Sciatic nerve (tissue), 2 donors: ENCODE data around the gene DIP2B. TPM values are rescaled to one million over a fixed set of nuclear protein-coding genes. Genes with fewer than 3 reads are reported as not detected.

Source experiments
- ATAC-seq: fragments of 200-7000 bp; cut with Tn5 transposase; one replicate; pipeline ENCODE4 v1.9.1; 2020; ENCODE audit warnings: mild to moderate bottlenecking, moderate library complexity
- DNase-seq: peaks from one replicate; pipeline ENCODE4 v3.0.0-alpha.2; 2020; ENCODE audit warnings: low spot score
- intact Hi-C: fragments of 100-400 bp; cut with DNase I; formaldehyde crosslinking; loops from one replicate; pipeline ENCODE4 v1.14.2; 2022
- total RNA-seq: library from RNA; stranded (reverse); fragmentation: NEBNext Ultra II Directional; extraction: Animal tissue kit (Norgen Biotek cat#: 25700); gene quantifications from one replicate; pipeline ENCODE4 v1.2.1, GENCODE V29; 2021
- donor health status: DM: no; HTN: no; CAD: no.
- donor health status: DM: no; HTN: no; CAD: no.

Gene DIP2B
- total RNA-seq, 1 donor from 2014 or later: 47.4 TPM

DNA sequence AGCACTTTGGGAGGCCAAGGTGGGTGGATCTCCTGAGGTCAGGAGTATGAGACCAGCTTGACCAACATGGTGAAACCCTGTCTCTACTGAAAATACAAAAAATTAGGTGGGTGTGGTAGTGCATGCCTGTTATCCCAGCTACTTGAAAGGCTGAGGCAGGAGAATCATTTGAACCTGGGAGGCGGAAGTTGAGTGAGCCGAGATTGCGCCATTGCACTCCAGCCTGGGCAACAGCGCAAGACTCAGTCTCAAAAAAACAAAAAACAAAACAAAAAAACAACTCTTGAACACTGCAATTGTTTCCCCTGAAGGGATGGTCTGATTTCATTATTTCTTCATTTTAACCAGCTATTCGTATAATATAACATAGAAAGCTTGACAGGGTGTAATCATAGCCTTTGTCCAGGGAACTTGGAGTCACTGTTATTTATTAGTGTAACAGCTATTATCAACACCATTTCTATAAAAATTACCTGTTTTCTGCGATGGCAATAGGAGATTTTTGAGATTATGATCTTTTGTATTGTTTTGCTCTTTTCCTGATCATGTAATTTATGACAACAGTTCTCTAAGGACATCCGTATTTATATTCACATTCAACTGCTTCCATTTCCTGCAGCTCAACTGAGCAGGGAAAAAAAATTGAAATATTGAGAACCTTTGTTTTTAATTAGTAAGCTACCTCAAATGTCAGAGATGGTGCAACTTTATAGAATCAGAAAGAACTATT lies 94.7 kb downstream of the DIP2B start:
- no peak for DNase-seq
- intact Hi-C loops: no loop called here
- no peak for ATAC-seq

DNA sequence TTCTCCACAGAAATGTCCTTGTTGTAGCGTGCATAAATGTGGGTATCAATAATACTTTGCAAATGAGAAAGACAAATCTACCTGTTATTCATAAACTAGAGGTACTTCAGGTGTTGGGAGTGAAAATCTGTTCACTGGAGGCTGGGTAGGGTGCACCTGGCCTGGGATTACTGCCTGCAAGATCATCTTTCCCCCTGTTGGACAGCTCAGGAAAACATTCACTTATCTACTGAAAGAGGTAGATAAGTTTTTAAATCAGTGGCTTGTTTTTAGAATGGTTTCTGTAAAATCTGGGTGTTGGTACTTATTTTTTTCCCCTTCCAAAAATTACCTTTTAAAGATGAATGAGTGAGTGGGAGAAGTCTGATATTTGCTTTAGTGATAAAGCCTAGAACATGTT lies 95.6 kb downstream of the DIP2B start:
- intact Hi-C loops: no loop called here
- ATAC-seq (no peak), DNase-seq (no peak)

GRCh38 chr12:50603817-50604639 lies 99.2 kb downstream of the DIP2B start:
- peak; percentile 61 for DNase-seq
- peak; percentile 86 for ATAC-seq
- intact Hi-C loops: no loop called here

DNA sequence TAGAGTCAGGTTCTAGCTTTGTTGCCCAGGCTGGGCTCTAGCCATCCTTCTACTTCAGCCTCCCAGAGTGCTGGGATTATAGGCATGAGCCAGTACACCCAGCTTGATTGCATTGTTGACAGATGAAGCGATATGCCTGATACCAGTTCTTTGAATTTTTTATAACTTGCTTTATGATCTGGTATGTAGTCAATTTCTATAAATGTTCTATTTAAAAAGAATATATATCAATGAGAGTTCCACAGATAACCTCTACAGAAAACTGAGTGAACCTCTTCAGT lies 99.8 kb downstream of the DIP2B start:
- intact Hi-C loops: no loop called here

DNA sequence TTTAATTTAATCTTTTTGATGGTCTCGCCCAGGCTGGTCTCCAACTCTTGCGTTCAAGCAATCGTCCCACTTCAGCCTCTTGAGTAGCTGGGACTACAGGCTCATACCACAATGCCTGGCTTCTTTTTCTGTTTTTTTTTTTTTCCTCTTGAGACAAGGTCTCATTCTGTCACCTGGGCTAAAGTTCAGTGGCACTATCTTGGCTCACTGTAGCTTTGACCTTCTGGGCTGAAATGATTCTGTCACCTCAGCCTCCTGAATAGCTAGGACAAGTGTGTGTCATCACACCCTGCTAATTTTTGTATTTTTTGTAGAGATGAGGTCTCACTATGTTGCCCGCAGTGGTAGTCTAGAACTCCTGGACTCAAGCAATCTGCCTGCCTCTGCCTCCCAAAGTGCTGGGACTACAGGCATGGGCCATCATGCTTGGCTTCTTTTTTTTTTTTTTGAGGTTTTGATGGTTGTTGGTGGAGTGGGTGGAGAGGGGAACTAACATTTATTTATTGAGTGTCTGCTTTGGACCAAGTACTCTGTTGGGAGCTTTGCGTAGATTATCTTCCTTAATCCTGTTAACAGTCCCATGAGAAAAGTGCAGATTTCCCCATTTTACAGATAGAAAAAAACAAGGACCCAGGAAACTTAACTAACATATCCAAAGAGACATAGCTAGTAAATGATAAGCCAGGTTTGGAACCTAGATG lies 102.0 kb downstream of the DIP2B start:
- no peak for ATAC-seq
- intact Hi-C loops: no loop called here
- no peak for DNase-seq

More for the DNA sequence above, 99.8 kb downstream of the DIP2B start:
- DNase-seq: no peak
- no peak for ATAC-seq

GRCh38 chr12:50609292-50609874 lies 104.6 kb downstream of the DIP2B start:
- no peak for DNase-seq
- no peak for ATAC-seq
- intact Hi-C loops: no loop called here

DNA sequence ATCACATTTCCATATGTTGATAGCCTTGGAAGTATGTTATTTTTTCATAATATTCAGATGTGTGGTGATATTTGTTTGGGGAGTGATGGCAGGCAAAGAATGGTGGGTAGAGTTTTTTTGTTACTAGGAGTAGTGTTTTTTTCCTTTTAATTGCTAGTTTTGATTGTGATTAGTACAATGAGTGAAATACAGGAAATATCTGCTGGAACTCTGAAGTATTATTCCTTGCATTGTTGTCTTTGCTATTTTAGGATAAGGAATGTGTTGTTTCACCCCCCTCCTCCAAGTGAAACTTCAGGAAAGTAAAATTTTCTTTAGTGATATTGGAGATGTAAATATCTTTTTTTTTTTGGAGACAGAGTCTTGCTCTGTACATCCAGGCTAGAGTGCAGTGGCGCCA lies 105.4 kb downstream of the DIP2B start:
- no peak for DNase-seq
- ATAC-seq: no peak
- intact Hi-C loops: no loop called here

- intact Hi-C loops: no loop called here
- DNase-seq (no peak), ATAC-seq (peak; percentile 54)
Measured at GRCh38 chr12:50611021-50611744, 106.4 kb downstream of the DIP2B start.

- DNase-seq: no peak
- intact Hi-C loops: no loop called here
- ATAC-seq: peak; percentile 23
Measured at GRCh38 chr12:50612882-50613281, 108.1 kb downstream of the DIP2B start.

DNA sequence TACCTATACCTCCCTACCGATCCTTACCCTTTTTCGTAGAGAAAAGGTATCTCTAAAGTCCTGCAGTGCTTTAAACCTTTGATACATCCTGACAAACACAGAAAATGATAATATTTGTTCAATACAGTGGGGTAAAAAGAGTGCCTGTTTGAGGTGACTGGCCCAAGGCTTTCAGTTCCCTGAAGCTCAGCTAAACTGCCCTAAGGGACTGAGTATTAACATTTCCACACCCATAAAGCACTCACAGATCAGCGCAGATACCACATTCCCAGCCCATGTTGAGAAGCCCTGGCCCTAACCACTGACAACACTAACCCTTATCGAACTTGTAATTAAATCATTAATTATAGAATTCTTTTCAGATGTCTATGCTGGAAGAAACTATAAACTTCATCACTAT lies 108.7 kb downstream of the DIP2B start:
- intact Hi-C loops: no loop called here
- DNase-seq (no peak), ATAC-seq (no peak)

GRCh38 chr12:50614167-50614759 lies 109.5 kb downstream of the DIP2B start:
- DNase-seq (no peak), ATAC-seq (no peak)
- intact Hi-C loops: no loop called here

GRCh38 chr12:50615145-50615906 lies 110.5 kb downstream of the DIP2B start:
- ATAC-seq (no peak), DNase-seq (no peak)
- intact Hi-C loops: no loop called here

DNA sequence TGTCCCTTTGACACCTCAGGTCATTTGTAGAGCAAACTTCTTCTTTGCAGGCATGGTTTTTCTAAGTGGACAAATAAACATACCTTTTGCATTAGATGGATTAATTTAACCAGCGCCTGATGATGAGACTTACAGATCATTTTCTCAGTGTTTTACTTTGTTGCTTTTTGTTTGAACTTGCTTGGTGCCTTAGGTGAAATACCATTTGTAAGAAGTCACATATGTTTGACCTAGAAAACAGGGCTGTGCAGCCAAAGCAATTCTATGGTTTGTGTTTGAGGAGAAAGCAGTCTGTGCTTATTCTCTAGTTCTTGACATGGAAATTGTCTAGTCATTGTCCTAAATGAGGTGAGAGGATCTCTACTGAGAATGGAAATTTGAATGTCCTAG lies 111.1 kb downstream of the DIP2B start:
- intact Hi-C loops: no loop called here
- ATAC-seq (no peak), DNase-seq (no peak)

- ATAC-seq (no peak), DNase-seq (no peak)
- intact Hi-C loops: no loop called here
Measured at GRCh38 chr12:50617657-50618056, 112.9 kb downstream of the DIP2B start.

GRCh38 chr12:50618864-50619609 lies 114.3 kb downstream of the DIP2B start:
- intact Hi-C loops: no loop called here
- ATAC-seq (no peak), DNase-seq (no peak)

GRCh38 chr12:50619610-50619958 lies 114.8 kb downstream of the DIP2B start:
- intact Hi-C loops: no loop called here
- DNase-seq (no peak), ATAC-seq (no peak)

DNA sequence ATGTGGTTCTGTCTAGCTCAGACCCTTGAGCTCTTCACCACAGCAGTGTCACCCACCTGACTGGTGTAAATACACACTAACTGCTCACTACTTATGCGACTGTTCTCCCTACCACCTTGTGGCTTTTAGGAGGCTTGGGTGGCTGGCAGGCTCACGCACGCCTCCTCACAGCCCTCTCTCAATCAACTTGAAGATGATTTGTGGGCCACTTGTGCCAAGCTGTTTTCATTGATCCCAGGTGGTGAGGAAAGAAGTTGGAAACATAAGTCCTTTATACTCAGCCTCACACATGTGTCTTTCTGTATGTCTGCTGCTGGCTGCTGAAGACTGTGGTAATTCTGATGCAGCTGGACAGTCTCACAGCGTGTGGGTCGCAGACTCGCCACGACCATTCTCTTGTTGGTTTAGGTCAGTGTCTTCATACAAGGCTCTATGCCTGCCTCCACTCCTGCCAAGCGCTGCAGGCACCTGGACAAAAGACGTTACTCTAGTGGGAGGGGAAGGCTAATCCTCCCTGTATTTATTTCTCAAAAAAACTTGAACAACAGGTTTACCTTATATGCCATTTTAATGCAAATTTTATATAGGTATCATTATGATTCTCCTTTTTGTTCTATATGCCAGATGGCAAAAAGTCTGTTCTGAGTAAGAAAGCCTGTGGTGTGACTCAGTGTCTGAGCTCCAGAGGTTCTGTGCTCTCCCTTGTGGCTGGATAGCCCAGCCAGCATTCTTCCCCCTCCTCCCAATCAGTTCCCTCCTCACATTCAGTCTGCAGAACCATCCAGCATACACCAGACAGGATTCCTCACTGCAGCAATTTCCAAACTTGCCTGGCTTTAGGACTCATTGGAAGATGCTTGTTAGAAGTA lies 115.6 kb downstream of the DIP2B start:
- peak; percentile 71 for ATAC-seq
- DNase-seq: no peak
- intact Hi-C loops: no loop called here
